Measurements from ENCODE around the gene PDS5B.

DNA sequence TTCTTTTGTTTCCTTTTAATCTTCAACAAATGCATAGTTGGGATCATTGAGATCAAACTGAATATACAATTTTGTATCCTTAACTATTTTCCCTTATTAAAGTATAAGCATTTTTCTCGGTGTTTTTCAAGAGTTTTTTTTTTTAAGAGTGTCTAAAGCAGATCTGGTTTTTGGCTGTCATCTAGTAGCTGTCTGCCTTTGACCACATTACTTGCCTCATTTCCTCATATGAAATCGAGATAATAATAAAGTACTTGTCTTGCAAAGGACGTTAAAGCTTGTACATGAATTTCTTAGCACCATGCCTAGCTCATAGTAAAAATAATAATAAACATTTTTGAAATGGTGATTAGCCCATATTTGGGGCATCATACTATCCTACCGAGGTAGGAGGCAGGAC is 121.2 kb downstream of the PDS5B start:
- TF ChIP-seq, protein P1, sequence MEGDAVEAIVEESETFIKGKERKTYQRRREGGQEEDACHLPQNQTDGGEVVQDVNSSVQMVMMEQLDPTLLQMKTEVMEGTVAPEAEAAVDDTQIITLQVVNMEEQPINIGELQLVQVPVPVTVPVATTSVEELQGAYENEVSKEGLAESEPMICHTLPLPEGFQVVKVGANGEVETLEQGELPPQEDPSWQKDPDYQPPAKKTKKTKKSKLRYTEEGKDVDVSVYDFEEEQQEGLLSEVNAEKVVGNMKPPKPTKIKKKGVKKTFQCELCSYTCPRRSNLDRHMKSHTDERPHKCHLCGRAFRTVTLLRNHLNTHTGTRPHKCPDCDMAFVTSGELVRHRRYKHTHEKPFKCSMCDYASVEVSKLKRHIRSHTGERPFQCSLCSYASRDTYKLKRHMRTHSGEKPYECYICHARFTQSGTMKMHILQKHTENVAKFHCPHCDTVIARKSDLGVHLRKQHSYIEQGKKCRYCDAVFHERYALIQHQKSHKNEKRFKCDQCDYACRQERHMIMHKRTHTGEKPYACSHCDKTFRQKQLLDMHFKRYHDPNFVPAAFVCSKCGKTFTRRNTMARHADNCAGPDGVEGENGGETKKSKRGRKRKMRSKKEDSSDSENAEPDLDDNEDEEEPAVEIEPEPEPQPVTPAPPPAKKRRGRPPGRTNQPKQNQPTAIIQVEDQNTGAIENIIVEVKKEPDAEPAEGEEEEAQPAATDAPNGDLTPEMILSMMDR (IDR thresholded peaks at IDR 0.05): no peak
- TF ChIP-seq POLR2AphosphoS5 (IDR thresholded peaks at IDR 0.05): no peak
- TF ChIP-seq POLR2A (IDR thresholded peaks at IDR 0.05): no peak
